ENCODE results near the gene ACY1.
"Not testable (repeated sequence)": the region's sequence is repeated elsewhere in the genome, so short reads cannot be mapped to it uniquely, and the experiment has no call there.

The ACY1 gene

GRCh38 chr3:52030714-52031310 is 47.5 kb downstream of the ACY1 start:
- FAIRE-seq, result no peak

DNA sequence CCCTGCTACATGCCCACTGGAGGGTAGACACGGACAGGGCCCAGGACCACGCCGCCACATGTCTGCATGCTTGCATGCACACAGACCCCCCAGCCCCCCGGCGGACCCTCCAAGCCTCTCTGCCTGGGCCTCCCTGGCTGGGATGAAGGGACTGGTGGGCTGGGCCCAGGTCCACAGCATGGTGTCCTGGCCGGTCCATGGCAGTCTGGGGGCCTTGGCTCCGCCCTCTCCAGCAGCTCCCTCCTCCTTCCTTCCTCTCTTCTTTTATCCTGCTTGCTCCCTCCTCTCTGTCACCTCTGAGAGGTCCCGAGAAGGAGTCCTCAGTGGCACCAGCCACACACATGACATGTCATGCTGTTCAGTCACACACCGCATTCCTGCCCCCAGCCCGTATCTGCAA is 48.6 kb downstream of the ACY1 start:
- no peak for FAIRE-seq

DNA sequence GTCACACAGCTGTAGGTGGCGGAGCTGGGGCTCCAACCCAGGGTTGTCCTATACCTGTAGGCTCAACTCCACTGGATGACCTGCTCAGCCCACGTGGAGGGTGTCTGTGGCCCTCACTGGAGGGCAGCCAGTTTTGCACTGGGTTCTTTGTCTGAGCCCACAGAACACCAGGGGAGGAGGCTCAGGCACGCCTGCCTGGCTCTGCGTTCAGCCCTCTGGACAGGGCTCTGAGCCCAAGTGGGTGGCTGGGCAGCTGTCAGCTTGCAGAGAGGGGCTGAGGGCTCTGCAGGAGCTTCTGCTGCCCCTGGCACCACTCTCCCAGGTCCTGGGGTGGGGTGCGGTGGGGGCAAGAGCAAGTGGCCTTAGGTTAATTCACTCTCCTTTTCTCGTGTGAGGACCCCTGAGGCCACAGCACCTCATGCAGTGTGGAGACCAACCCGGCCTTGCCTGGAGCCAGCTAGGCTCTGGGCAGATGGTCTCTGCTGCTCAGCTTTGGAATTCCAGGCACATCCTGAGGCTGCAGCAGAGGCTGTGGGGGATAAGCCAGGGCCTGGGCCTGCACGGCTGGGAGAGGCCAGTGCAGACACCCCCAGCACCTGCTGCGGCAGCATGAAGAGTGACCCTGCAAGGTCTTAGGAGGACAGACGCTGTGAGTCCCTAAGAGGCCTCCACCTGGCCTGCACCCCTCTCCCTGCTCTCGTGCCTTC is 49.5 kb downstream of the ACY1 start:
- FAIRE-seq, result no peak

DNA sequence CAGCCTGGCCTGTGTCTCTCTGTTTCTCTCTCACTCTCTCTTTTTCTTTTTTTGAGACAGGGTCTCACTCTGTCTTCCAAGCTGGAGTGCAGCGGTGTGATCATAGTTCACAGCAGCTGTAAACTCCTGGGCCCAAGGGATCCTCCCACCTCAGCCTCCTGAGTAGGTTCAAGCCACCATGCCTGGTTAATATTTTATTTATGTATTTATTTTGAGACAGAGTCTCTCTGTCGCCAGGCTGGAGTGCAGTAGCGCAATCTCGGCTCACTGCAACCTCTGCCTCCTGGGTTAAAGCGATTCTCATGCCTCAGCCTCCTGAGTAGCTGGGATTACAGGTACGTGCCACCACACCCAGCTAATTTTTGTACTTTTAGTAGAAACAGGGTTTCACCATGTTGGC is 50.4 kb downstream of the ACY1 start:
- not testable (repeated sequence) for FAIRE-seq

DNA sequence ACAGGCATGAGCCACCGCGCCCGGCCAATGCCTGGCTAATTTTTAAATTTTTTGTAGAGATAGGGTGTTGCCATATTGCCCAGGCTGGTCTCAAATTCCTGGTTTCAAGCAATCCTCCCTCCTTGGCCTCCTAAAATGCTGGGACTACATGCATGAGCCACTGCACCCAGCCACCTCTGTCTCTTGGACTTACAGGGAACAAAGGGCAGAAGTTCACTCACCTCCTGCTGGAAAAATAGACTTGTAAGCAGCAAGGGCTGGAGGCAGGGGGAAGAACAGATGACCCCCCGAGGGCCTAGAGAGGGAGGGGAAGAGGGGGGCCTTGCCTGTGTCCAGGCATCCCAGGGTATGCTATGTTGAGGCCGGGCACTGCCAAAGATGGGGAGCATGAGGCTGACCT is 50.9 kb downstream of the ACY1 start:
- no peak for FAIRE-seq

- no peak for FAIRE-seq
These were observed 51.3 kb downstream of the ACY1 start for GRCh38 chr3:52034651-52035050.

DNA sequence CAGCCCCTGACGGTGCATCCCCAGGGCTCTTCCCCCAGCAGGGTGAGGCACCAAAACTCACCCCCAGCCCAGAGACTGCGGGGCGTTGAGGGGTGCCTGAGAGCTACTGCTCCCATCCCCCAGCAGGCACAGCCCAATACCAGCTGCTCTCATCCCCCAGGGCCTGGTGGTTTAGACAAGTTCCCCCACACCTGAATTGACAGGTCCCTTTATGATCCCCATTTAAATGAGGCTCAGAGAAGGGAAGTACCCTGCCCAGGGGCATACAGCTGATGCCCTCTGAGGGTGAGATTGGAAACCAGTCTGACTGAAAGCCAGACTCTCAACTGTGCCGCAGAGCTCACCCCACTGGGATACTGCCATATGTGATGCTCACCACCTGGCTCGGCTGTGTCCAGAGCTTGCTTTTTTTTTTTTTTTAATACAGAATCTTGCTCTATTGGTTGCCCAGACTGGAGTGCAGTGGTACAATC is 52.9 kb downstream of the ACY1 start:
- no peak for FAIRE-seq

GRCh38 chr3:52036829-52037228 is 53.5 kb downstream of the ACY1 start:
- no peak for FAIRE-seq

DNA sequence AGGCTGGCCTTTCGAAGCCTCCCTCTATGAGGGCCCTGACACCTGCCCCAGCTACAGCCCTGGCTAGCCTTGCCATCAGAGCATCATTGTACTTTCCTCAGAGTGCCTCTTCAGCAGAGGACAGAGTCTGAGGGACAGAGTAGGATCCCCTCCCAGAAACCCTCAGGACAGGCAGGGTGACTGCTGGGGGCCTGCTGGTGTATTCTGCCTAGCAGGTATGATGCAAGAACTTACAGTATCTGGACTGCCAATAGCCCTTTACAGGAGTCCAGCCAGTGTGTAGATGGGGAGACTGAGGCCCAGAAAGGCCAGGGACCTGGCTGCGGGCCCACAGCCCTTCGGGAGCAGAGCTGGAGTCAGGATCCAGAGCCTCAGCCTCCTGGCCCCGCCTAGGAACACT is 54.0 kb downstream of the ACY1 start:
- FAIRE-seq, result no peak

DNA sequence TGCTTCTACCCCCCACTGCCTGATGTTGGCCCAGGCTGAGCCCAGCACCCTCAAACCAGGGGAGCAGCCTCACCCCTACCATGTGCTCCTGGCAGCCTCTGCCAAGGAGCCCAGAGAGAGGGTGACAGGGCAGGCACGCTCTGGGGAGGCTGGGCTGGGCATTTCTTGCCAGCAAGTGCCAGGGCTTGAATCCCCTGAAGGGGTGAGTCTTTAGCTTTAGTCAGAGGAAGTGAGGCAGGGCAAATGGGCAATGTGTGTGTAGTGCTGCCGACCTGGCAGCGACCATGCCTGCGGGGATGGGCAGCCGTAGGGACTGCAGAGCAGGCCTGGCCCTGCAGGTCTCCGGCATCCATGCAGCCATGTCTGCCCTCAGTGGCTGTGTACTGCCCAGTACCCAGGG is 54.9 kb downstream of the ACY1 start:
- FAIRE-seq, result no peak
